Tibial nerve (tissue), 3 donors: Measurements from ENCODE around the gene SLC28A3.

ENCODE experiments used
- POLR2A ChIP-seq, 2 donors: fragments of 450-650 bp; IDR thresholded peaks; one replicate each; pipeline ENCODE4 v1.6.1; 2017; ENCODE audit warnings: antibody characterized with exemption in 2 of 2, mild to moderate bottlenecking in 2 of 2, moderate library complexity in 2 of 2
- TF ChIP-seq, protein P1 (sequence below), 5 experiments: fragments of 200-600 bp in 3 of 5; fragments of 450-650 bp in 2 of 5; sonication (generic) in 3 of 5; IDR thresholded peaks; one replicate each; pipeline ENCODE4 v1.5.1; 2016 to 2019; ENCODE audit warnings: antibody characterized with exemption in 5 of 5, mild to moderate bottlenecking in 3 of 5, moderate library complexity in 2 of 5

GRCh38 chr9:84226126-84226525 lies 114.4 kb downstream of the SLC28A3 start:
- TF ChIP-seq, protein P1, sequence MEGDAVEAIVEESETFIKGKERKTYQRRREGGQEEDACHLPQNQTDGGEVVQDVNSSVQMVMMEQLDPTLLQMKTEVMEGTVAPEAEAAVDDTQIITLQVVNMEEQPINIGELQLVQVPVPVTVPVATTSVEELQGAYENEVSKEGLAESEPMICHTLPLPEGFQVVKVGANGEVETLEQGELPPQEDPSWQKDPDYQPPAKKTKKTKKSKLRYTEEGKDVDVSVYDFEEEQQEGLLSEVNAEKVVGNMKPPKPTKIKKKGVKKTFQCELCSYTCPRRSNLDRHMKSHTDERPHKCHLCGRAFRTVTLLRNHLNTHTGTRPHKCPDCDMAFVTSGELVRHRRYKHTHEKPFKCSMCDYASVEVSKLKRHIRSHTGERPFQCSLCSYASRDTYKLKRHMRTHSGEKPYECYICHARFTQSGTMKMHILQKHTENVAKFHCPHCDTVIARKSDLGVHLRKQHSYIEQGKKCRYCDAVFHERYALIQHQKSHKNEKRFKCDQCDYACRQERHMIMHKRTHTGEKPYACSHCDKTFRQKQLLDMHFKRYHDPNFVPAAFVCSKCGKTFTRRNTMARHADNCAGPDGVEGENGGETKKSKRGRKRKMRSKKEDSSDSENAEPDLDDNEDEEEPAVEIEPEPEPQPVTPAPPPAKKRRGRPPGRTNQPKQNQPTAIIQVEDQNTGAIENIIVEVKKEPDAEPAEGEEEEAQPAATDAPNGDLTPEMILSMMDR (IDR thresholded peaks at IDR 0.05), result no peak
- no peak for TF ChIP-seq POLR2A (IDR thresholded peaks at IDR 0.05)
